HG02759 (cell line): ENCODE data around the gene CYP4F3.
"Not testable (repeated sequence)": the region's sequence is repeated elsewhere in the genome, so short reads cannot be mapped to it uniquely, and the experiment has no call there.

Experiments
- ATAC-seq: cut with Tn5 transposase; IDR thresholded peaks from one replicate; pipeline ENCODE4 v1.9.1; 2021; ENCODE audit warnings: mild to moderate bottlenecking, moderate library complexity; ENCODE audit not compliant: unreplicated experiment

Gene CYP4F3

DNA sequence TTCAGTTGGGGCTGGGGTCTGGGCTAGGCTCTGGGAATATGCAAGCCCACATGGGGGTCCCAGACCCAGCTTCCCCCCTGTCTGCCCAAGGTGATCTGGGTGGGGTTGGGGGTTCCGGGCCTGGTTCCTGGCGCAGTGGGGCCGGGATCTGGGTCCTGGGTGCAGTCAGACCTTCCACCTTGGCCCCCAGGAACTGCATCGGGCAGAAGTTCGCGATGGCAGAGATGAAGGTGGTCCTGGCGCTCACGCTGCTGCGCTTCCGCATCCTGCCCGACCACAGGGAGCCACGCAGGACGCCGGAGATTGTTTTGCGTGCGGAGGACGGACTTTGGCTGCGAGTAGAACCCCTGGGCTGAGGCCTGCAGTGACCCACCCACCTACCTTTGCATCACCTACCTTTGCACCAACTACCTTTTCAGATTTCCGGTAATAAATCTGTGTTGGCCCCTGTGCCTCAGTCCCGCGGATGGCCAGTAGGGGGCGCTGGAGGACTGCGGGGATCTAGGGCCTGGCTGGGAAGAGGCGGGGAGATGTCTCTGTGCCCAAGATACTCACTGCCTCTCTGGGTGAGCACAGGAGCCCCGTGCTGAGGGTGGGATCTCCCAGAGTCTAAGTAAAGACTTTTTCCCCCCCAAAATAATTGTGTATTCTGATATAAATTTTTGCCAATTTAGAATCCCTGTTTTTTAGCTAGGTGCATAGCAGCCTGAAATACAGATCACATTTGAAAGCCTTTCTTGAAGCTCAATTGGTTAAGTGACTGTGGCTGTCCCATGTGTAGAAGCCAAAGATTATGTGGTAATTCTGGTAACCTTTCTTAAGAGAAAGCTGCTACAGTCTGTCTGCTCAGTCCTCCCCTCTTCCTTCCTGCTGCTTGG is 11.5 kb upstream of the CYP4F3 start:
- ATAC-seq: no peak

DNA sequence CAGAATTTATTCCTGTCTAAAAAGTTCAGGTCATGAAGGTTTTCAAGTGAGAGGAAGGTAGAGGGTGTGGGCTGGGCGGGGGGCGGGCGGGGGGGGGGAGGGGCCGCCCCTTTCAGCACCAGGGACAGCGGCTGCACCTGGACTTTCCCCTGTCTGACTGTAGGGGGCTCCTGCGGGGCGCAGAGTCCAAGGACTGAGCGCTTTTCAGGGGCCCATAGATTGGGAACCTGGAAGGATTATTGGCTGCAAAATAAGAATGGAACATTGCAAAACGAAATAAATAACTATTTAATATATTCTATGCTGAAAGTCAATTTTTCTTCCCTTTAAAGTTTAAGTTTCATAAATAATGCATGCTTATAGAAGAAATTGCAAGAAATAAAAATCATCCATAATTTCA is 8.9 kb upstream of the CYP4F3 start:
- ATAC-seq: no peak

GRCh38 chr19:15633082-15633835 is 7.4 kb upstream of the CYP4F3 start:
- no peak for ATAC-seq

DNA sequence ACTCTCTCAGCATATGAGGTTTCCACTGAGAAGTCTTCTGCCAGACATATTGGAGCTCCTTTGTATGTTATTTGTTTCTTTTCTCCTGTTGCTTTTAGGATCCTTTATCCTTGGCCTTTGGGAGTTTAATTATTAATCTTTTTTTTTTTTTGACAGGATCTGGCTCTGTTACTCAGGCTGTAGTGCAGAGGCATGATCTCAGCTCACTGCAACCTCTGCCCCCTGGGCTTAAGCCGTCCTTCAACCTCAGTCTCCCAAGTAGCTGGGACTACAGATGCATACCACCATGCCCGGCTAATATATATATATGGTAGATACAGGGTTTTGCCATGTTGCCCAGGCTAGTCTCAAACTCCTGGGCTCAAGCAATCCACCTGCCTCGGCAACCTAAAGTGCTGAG is 6.6 kb upstream of the CYP4F3 start:
- no peak for ATAC-seq

- ATAC-seq: no peak
Measured at GRCh38 chr19:15635016-15635805, 5.5 kb upstream of the CYP4F3 start.

GRCh38 chr19:15636026-15636425 is 4.7 kb upstream of the CYP4F3 start:
- ATAC-seq: no peak

GRCh38 chr19:15639596-15639995 is 1.1 kb upstream of the CYP4F3 start:
- no peak for ATAC-seq

GRCh38 chr19:15640904-15641597 is 354 bp downstream of the CYP4F3 start:
- no peak for ATAC-seq

GRCh38 chr19:15641901-15642491 is 1.3 kb downstream of the CYP4F3 start:
- no peak for ATAC-seq

- no peak for ATAC-seq
Measured at GRCh38 chr19:15642807-15643206, 2.1 kb downstream of the CYP4F3 start.

DNA sequence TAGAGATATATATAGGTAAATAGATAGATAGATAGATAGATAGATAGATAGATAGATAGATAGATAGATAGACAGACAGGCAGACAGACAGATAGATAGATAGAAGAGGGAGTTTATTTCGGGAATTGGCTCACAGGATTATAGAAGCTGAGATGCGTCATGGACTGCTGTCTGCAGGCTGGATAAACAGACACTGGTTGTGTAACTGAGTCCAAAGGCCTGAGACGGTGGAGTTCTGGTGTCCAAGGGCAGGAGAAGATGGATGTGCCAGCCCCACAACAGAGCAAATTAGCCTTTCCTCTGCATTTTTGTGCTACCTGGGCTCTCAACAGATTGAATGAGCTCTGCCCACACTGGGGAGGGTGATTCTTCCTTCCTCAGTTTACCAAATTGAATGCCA is 2.7 kb downstream of the CYP4F3 start:
- ATAC-seq: no peak

DNA sequence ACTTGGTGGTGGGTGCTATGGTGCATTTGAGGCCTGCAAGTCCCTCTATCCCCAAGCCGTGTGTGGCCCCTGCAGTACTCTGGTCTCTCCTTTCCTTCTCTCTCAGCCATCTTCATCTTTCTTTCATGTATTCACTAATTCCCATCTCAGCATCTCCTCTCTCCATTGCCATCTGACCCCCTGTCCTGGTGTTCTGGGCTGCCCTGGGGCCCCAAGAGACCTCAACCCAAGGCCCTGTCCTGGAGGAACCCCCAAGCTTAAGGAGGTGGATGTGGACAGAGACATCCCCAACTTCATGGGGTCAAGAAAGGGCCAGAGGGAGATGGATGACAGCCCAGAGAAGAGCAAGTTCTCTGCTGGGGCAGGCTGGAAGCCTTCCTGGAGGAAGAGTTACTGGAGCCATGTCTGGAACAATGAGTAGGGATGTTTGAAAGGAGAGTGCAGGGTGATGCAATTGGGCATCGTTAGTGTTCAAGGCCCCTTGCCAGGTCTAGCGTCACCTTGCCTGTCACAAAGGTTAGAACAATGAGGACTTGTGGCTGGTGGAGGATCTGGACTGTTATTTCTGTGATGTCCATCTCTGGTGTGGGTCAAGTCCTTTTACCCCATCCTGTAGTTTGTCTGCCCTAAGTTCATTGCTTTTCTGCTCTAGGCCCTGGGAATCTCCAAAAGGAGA is 3.5 kb downstream of the CYP4F3 start:
- ATAC-seq: no peak

GRCh38 chr19:15644816-15645215 is 4.1 kb downstream of the CYP4F3 start:
- no peak for ATAC-seq

DNA sequence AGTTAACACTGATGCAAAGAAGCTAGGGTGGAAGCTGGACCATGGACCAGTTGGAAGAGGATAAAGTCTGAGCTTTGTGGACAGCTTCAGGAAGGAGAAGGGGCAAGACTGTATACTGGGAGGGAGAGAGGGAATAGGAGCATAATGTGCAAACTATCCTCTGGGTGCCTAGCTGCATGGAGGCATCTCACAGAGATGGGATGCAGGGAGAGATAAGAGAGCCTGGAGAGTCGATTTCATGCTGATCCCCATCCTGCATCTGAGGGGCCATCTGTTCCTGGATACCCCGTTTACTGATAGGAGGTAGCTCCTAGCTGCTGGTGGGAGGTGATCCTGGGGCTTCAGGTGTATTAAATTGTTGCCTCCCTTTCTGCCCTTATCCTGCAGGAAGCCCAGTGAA is 8.8 kb downstream of the CYP4F3 start:
- no peak for ATAC-seq

GRCh38 chr19:15650123-15650522 is 9.4 kb downstream of the CYP4F3 start:
- ATAC-seq: not testable (repeated sequence)

DNA sequence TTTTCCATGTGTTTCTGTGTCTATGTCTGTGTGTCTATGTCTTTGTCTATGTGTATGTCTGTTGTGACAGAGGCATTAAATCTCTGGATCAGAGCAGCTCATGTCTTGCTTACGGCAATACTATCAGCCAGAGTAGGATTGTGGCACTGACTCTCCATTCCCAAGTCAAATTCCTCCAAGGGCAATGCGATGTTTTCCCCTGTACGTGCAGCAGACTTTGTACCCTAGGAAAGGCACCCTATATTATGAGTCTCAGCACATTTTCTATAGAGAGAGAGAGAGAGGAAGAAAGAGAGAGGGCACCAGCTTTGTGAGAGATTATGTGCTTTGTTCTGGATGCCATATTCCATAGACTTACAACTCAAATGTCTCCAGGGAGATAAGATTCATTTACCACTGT is 11.1 kb downstream of the CYP4F3 start:
- ATAC-seq: no peak

- no peak for ATAC-seq
Measured at GRCh38 chr19:15652559-15653278, 12.0 kb downstream of the CYP4F3 start.

DNA sequence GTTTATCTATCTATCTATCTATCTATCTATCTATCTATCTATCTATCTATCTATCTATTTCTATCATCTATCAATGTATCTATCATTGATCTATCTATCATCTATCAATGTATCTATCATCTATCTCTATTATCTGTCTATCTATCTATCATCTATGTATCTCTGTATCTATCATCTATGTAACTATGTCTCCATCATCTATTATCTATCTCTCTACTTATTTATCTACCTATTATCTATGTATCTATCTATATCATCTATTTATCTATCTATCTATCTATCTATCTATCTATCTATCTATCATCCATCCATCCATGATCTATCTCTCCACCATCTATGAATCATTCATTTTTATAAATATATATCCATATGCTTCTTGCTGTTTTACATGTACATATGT is 15.8 kb downstream of the CYP4F3 start:
- no peak for ATAC-seq

- no peak for ATAC-seq
Measured at GRCh38 chr19:15663247-15663646, 22.6 kb downstream of the CYP4F3 start.
